ENCODE measurements around the gene DHDH. TPM values are rescaled to one million over a fixed set of nuclear protein-coding genes. Genes with fewer than 3 reads are reported as not detected.

DHDH gene
- total and polyA plus RNA-seq, 2 of the 13 experiments (the other 11 are each of a cell fraction or from before 2014, with no cell fraction given) = 0.13 to 0.91 TPM

GRCh38 chr19:48964205-48965039 is 30.9 kb downstream of the DHDH start (continued):
- 0 out of 2 replicates have a peak, but pooled peaks have one; percentile 2 for TF ChIP-seq TFE3 (CRISPR knock-in tag; IDR thresholded peaks at IDR 0.05)
- TF ChIP-seq U2AF1 (optimal IDR thresholded peaks at IDR 0.05; ENCODE audit: low read depth, low read length) = no peak
- 0 out of 2 replicates have a peak, but pooled peaks have one; percentile 28 for TF ChIP-seq NFATC3 (CRISPR knock-in tag; IDR thresholded peaks at IDR 0.05)
- no peak for TF ChIP-seq TCF12 (IDR thresholded peaks at IDR 0.05)
- TF ChIP-seq TCF12 (CRISPR knock-in tag; IDR thresholded peaks at IDR 0.05) = no peak
- TF ChIP-seq SALL1 (CRISPR knock-in tag; IDR thresholded peaks at IDR 0.05) = no peak
- TF ChIP-seq DNMT3B (CRISPR knock-in tag; conservative IDR thresholded peaks at IDR 0.05) = no peak
- TF ChIP-seq ZNF281 (CRISPR knock-in tag; IDR thresholded peaks at IDR 0.05; ENCODE audit: borderline replicate concordance) = peak; percentile 92
- no peak for TF ChIP-seq CCAR2 (optimal IDR thresholded peaks at IDR 0.05; ENCODE audit: low read depth, low read length)
- no peak for TF ChIP-seq ZSCAN30 (CRISPR knock-in tag; IDR thresholded peaks at IDR 0.05)
- TF ChIP-seq ADNP (CRISPR knock-in tag; IDR thresholded peaks at IDR 0.05) = no peak
- TF ChIP-seq ZNF264 (CRISPR knock-in tag; IDR thresholded peaks at IDR 0.05) = no peak
- TF ChIP-seq PATZ1 (CRISPR knock-in tag; IDR thresholded peaks at IDR 0.05) = 0 out of 2 replicates have a peak, but pooled peaks have one; percentile 69
- 0 out of 2 replicates have a peak, but pooled peaks have one; percentile 3 for TF ChIP-seq CHD2 (IDR thresholded peaks at IDR 0.05; ENCODE audit: low read depth, low read length)
